GM23248 (cell line): Measurements from ENCODE around the gene MMP27.

Experiments
- EZH2 ChIP-seq: fragments of 200-600 bp; sonication (generic); IDR thresholded peaks from 2 replicates; pipeline ENCODE4 v1.6.1; 2018; ENCODE audit warnings: antibody characterized with exemption, mild to moderate bottlenecking; ENCODE audit not compliant: insufficient read depth, poor library complexity, severe bottlenecking
- EZH2phosphoT487 ChIP-seq: fragments of 200-600 bp; sonication (generic); IDR thresholded peaks from 2 replicates; pipeline ENCODE4 v1.6.1; 2018; ENCODE audit warnings: antibody characterized with exemption, moderate library complexity, mild to moderate bottlenecking, low read depth; ENCODE audit not compliant: insufficient read depth

DNA sequence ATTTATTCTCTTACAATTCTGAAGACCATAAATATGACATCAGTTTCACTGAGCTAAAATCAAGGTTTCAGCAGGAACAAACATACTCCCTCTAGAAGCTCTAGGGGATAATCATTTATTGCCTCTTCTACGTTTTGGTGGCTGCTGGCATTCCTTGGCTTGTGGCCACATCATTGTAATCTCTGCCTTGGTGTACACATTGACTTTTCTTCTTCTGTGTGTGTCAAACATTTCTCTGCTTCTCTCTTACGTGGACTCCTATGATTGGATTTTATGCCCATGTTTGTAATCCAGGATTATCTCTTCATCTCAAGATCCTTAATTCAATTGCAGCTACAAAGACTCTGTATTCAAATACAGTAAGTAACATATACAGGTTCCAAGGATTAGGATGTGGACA, 50.0 kb downstream of the MMP27 start:
- no peak for TF ChIP-seq EZH2phosphoT487
- no peak for TF ChIP-seq EZH2
